H1 (cell line): ENCODE data around the gene SP1. TPM values are rescaled to one million over a fixed set of nuclear protein-coding genes. Genes with fewer than 3 reads are reported as not detected.
"Not testable (repeated sequence)": the region's sequence is repeated elsewhere in the genome, so short reads cannot be mapped to it uniquely, and the experiment has no call there.

ENCODE experiments used
- CTCF ChIA-PET: fragments of 300-600 bp; sonication (Branson Sonifier 250); formaldehyde crosslinking; loops from one replicate; lab custom pipeline; 2021; ENCODE audit not compliant: partially characterized antibody; lab: Charles Lee
- POLR2A ChIA-PET: fragments of 300-600 bp; sonication (Branson Sonifier 250); formaldehyde crosslinking; loops from one replicate; lab custom pipeline; 2021; ENCODE audit warnings: inconsistent platforms; ENCODE audit not compliant: partially characterized antibody; lab: Charles Lee
- DNase-seq, 2 experiments: peaks; one replicate each; pipeline versions ENCODE4 v3.0.0 to v3.0.0-alpha.2; 2010 to 2022; ENCODE audit warnings: low spot score in 2 of 2, low read depth in 1 of 2, mixed read lengths in 1 of 2
- FAIRE-seq: peaks from 2 replicates; lab custom pipeline; 2011; peaks lifted over from hg19 to GRCh38; lab: Jason Lieb, UNC
- H2AFZ ChIP-seq: 2 replicates; pipeline ENCODE4 v1.8.1; 2012; ENCODE audit warnings: low read length, inconsistent platforms
- H2AK5ac ChIP-seq: 2 replicates; pipeline ENCODE4 v1.6.1; 2013; ENCODE audit warnings: low read depth, low read length
- H2BK120ac ChIP-seq: replicated peaks from 2 replicates; pipeline ENCODE3; 2013; ENCODE audit warnings: low read depth, low read length, inconsistent platforms
- H2BK12ac ChIP-seq: 2 replicates; pipeline ENCODE4 v1.6.1; 2013; ENCODE audit warnings: low read depth, low read length
- H2BK15ac ChIP-seq: 2 replicates; pipeline ENCODE4 v1.6.1; 2013; ENCODE audit warnings: low read length
- H2BK20ac ChIP-seq: 2 replicates; pipeline ENCODE4 v1.6.1; 2013; ENCODE audit warnings: low read length
- H2BK5ac ChIP-seq: 2 replicates; pipeline ENCODE4 v1.6.1; 2013; ENCODE audit warnings: low read depth, low read length
- H3K14ac ChIP-seq: 2 replicates; pipeline ENCODE4 v1.6.1; 2013; ENCODE audit warnings: inconsistent platforms; ENCODE audit not compliant: insufficient read length
- H3K18ac ChIP-seq: 2 replicates; pipeline ENCODE4 v1.6.1; 2013; ENCODE audit warnings: low read length; ENCODE audit errors: extremely low read depth
- H3K23ac ChIP-seq: 2 replicates; pipeline ENCODE4 v1.6.1; 2013; ENCODE audit warnings: inconsistent platforms; ENCODE audit not compliant: insufficient read length
- H3K23me2 ChIP-seq: 2 replicates; pipeline ENCODE4 v1.6.1; 2013; ENCODE audit warnings: low read depth, low read length
- H3K27ac ChIP-seq: 2 replicates; pipeline ENCODE4 v1.6.1; 2011; ENCODE audit warnings: low read depth, low read length, inconsistent platforms
- H3K27me3 ChIP-seq, 4 experiments: replicated peaks in 1 of 4; 1 replicate in 1 of 4; 2 replicates in 3 of 4; pipeline versions ENCODE4 v1.6.1 to v1.8.1; 2011 to 2013; ENCODE audit warnings: low read length in 3 of 4, mild to moderate bottlenecking in 3 of 4, inconsistent platforms in 2 of 4, mixed read lengths in 2 of 4, moderate library complexity in 1 of 4; ENCODE audit not compliant: control insufficient read depth in 3 of 4, insufficient read depth in 3 of 4; ENCODE audit errors: extremely low read depth in 1 of 4
- H3K36me3 ChIP-seq, 4 experiments: 2 replicates each; pipeline versions ENCODE4 v1.6.1 to v1.8.1; 2011 to 2013; ENCODE audit warnings: mild to moderate bottlenecking in 4 of 4, low read length in 3 of 4, moderate library complexity in 2 of 4, control low read depth in 1 of 4, inconsistent platforms in 1 of 4; ENCODE audit not compliant: insufficient read depth in 4 of 4, control insufficient read depth in 2 of 4
- H3K4ac ChIP-seq: replicated peaks from 2 replicates; pipeline ENCODE3; 2013; ENCODE audit warnings: low read length, low read depth, mixed read lengths, inconsistent platforms; ENCODE audit not compliant: insufficient read length
- H3K4me1 ChIP-seq, 4 experiments: replicated peaks in 1 of 4; 1 replicate in 1 of 4; 2 replicates in 3 of 4; pipeline versions ENCODE4 v1.6.1 to v1.8.1; 2011 to 2013; ENCODE audit warnings: low read length in 3 of 4, inconsistent platforms in 2 of 4, mixed read lengths in 1 of 4; ENCODE audit not compliant: insufficient read depth in 4 of 4, control insufficient read depth in 3 of 4
- H3K4me2 ChIP-seq, 2 experiments: 2 replicates each; pipeline versions ENCODE4 v1.6.1 to v1.8.1; 2011 to 2013; ENCODE audit warnings: low read depth in 2 of 2, low read length in 2 of 2, control low read depth in 1 of 2, inconsistent platforms in 1 of 2, mild to moderate bottlenecking in 1 of 2; ENCODE audit not compliant: insufficient read depth in 1 of 2
- H3K4me3 ChIP-seq, 4 experiments: fragments of 200-600, 300-600 bp in 1 of 4; sonication (generic), shearing (Covaris generic), sonication (Bioruptor Twin) in 1 of 4; 2 replicates each; pipeline versions ENCODE4 v1.5.1 to v1.8.1; 2011 to 2016; ENCODE audit warnings: low read length in 4 of 4, low read depth in 3 of 4, control low read depth in 2 of 4, inconsistent platforms in 2 of 4, mild to moderate bottlenecking in 2 of 4, mixed read lengths in 1 of 4, moderate library complexity in 1 of 4; ENCODE audit not compliant: insufficient read depth in 2 of 4; ENCODE audit errors: extremely low read depth in 1 of 4
- H3K56ac ChIP-seq: replicated peaks from 2 replicates; pipeline ENCODE3; 2013; ENCODE audit warnings: low read depth, mild to moderate bottlenecking, mixed read lengths, low read length, inconsistent platforms; ENCODE audit not compliant: insufficient read length
- H3K79me1 ChIP-seq: 2 replicates; pipeline ENCODE4 v1.6.1; 2013; ENCODE audit warnings: low read depth, low read length, control low read depth
- H3K79me2 ChIP-seq, 2 experiments: 2 replicates each; pipeline versions ENCODE4 v1.6.1 to v1.8.1; 2012 to 2013; ENCODE audit warnings: low read length in 2 of 2, mild to moderate bottlenecking in 2 of 2, inconsistent platforms in 1 of 2; ENCODE audit not compliant: insufficient read depth in 2 of 2, control insufficient read depth in 1 of 2
- H3K9ac ChIP-seq, 4 experiments: replicated peaks in 1 of 4; 1 replicate in 1 of 4; 2 replicates in 3 of 4; pipeline versions ENCODE4 v1.6.1 to v1.8.1; 2011 to 2013; ENCODE audit warnings: low read depth in 3 of 4, low read length in 3 of 4, control low read depth in 2 of 4, mild to moderate bottlenecking in 2 of 4, moderate library complexity in 2 of 4, inconsistent platforms in 1 of 4; ENCODE audit errors: extremely low read depth in 1 of 4
- H3K9me3 ChIP-seq, 2 experiments: 2 replicates each; pipeline versions ENCODE4 v1.6.1 to v1.8.1; 2012 to 2013; ENCODE audit warnings: mild to moderate bottlenecking in 2 of 2, moderate library complexity in 2 of 2, control low read depth in 1 of 2, inconsistent platforms in 1 of 2, low read depth in 1 of 2, low read length in 1 of 2, mixed read lengths in 1 of 2; ENCODE audit not compliant: insufficient read depth in 2 of 2
- H4K20me1 ChIP-seq, 2 experiments: replicated peaks in 1 of 2; 2 replicates each; pipeline versions ENCODE3 to v1.8.1; 2011 to 2013; ENCODE audit warnings: inconsistent platforms in 2 of 2, low read length in 2 of 2, mild to moderate bottlenecking in 1 of 2; ENCODE audit not compliant: insufficient read depth in 2 of 2, control insufficient read depth in 1 of 2
- H4K5ac ChIP-seq: 2 replicates; pipeline ENCODE4 v1.6.1; 2013; ENCODE audit warnings: low read length, low read depth, mixed read lengths, inconsistent platforms; ENCODE audit not compliant: insufficient read length
- H4K8ac ChIP-seq: 2 replicates; pipeline ENCODE4 v1.8.0; 2013; ENCODE audit warnings: mild to moderate bottlenecking, moderate library complexity, low read length, inconsistent platforms; ENCODE audit not compliant: insufficient read depth; ENCODE audit errors: extremely low read depth
- H4K91ac ChIP-seq: replicated peaks from 2 replicates; pipeline ENCODE3; 2013; ENCODE audit warnings: low read length, mixed read lengths, inconsistent platforms; ENCODE audit not compliant: insufficient read length
- WGBS, 2 experiments: shearing (Covaris generic) in 1 of 2; methylation state at CpG; one replicate each; pipeline versions ENCODE4 v1.1.6 to v1.1.7; 2013 to 2015; ENCODE audit warnings: low lambda C conversion rate in 2 of 2, mixed read lengths in 2 of 2, inconsistent platforms in 1 of 2, low coverage in 1 of 2, missing lambda C conversion rate in 1 of 2; ENCODE audit not compliant: insufficient replicate concordance in 2 of 2, insufficient coverage in 1 of 2, insufficient read length in 1 of 2; ENCODE audit errors: extremely low coverage in 1 of 2, missing lambda C conversion rate in 1 of 2; 5-methylcytosine and 5-hydroxymethylcytosine counted together
- polyA plus RNA-seq, 7 experiments: library from polyadenylated mRNA; depleted of rRNA in 3 of 7; stranded (reverse) in 5 of 7; unstranded in 2 of 7; fragments of >200 nt in 5 of 7; fragments of 200-250 nt in 2 of 7; gene quantifications; 1 replicate in 5 of 7; 2 replicates in 1 of 7; 4 replicates in 1 of 7; pipeline versions ENCODE4 v1.2.1 to v1.2.3, GENCODE V29; 2011 to 2013; ENCODE audit warnings: missing spikeins in 2 of 7, mixed read lengths in 2 of 7
- total RNA-seq: library from RNA; stranded (reverse); fragmentation: NEBNext Ultra II Directional; extraction: Animal tissue kit (Norgen Biotek cat#: 25700); gene quantifications from 2 replicates; pipeline ENCODE4 v1.2.1, GENCODE V29; 2021

The SP1 gene
- total and polyA plus RNA-seq, 2 of the 8 experiments (the other 6 are each of a cell fraction or from before 2014, with no cell fraction given) = 50.7 to 75.2 TPM

DNA sequence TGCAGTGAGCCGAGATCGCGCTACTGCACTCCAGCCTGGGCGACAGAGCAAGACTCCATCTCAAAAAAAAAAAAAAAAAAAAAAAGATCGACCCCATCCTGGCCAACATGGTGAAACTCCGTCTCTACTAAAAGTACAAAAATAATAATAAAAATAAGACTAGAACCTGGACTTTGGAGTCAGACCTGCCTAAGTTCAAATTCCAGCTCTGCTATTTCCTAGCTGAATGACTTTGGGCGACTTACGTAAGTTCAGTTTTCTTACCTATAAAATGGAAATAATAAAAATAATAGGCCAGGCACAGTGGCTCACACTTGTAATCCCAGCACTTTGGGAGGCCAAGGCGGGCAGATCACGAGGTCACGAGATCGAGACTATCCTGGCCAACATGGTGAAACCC is 42.3 kb downstream of the SP1 start:
- not testable (repeated sequence) for H3K36me3 ChIP-seq, H3K27me3 ChIP-seq, H3K27ac ChIP-seq, H3K4me3 ChIP-seq, H2AK5ac ChIP-seq, H3K79me2 ChIP-seq, H4K5ac ChIP-seq, H2AFZ ChIP-seq, FAIRE-seq, H2BK20ac ChIP-seq, H3K56ac ChIP-seq, H2BK120ac ChIP-seq, H3K18ac ChIP-seq, H2BK15ac ChIP-seq, DNase-seq, H4K20me1 ChIP-seq, H3K4me1 ChIP-seq, H3K9ac ChIP-seq, H4K8ac ChIP-seq, H4K91ac ChIP-seq, H3K4ac ChIP-seq, H3K79me1 ChIP-seq, H3K23me2 ChIP-seq, H2BK12ac ChIP-seq, H2BK5ac ChIP-seq, H3K4me2 ChIP-seq, H3K14ac ChIP-seq, H3K9me3 ChIP-seq, H3K23ac ChIP-seq
- CTCF ChIA-PET = interaction anchor here (0.7 to 5.3 kb wide), 17 partner anchors 12 to 239 kb away, joined by 3 to 54 read pairs (median 7); partner anchors contain the start of gene SP1
- POLR2A ChIA-PET = interaction anchor here (1.3 to 2.9 kb wide), 6 partner anchors 8 to 79 kb away, joined by 3 to 18 read pairs (median 6); partner anchors contain the start of genes PRR13 and TARBP2
- WGBS, 2 experiments = 93% methylated on average over 10 of the region's 12 CpGs; no CpG with 5 or more reads in 1 of the 2 experiments
